ENCODE results near the gene DNM1. TPM values are rescaled to one million over a fixed set of nuclear protein-coding genes. Genes with fewer than 3 reads are reported as not detected.
A peak's percentile ranks its signal among the peaks of the same experiment; 100 is the strongest.

The DNM1 gene
- total and polyA plus RNA-seq, 2 experiments from 2014 or later: 36.0 to 42.0 TPM

DNA sequence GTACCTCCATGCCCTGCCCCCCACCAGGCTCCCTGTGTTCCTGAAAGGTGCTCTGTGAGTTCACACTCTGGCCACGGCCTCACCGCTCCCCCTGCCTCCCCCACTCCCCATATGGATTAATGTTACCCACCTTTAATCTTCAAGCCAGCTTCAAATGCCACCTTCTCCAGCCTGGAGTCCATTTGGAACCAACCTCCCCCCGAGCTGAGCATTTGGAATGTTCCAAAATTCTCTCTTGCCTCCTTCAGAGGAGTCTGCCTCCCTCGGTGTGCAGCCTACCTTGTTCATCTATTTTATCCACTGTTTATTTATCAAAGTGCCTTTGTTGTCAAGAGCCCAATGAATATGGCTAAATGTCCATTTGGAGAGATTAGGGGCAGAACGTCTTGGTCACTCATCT lies 68.3 kb downstream of the DNM1 start:
- Histone ChIP-seq H3K4me1 (ENCODE audit: insufficient read depth) (peaks cover 8% of the 10 kb centered on the region; the same call in 1 of the 2 replicates), H3K9me2 (ENCODE audit: insufficient read depth) (no peaks in the 10 kb centered on the region), H4K20me1 (replicated peaks; ENCODE audit: insufficient read depth) (peaks cover 12% of the 10 kb centered on the region), H3K79me2 (replicated peaks; ENCODE audit: insufficient read depth) (peaks cover 15% of the 10 kb centered on the region), H3K4me3 (no peak overlapping the region), H3K27ac (ENCODE audit: low read depth) (no peak overlapping the region), H3K4me2 (no peak overlapping the region), H2AFZ (no peak overlapping the region), H3K36me3 (ENCODE audit: insufficient read depth) (no peaks in the 10 kb centered on the region), H3F3A (replicated peaks; ENCODE audit: low read depth) (peaks cover 7% of the 10 kb centered on the region; the same call in 1 of the 2 replicates), H3K27me3 (ENCODE audit: insufficient read depth) (no peaks in the 10 kb centered on the region)
- H3K4me1 Mint-ChIP-seq: peaks cover 4% of the 10 kb centered on the region
- H3K9me3 Mint-ChIP-seq: no peaks in the 10 kb centered on the region; the same call in 2 of the 3 replicates
- TF ChIP-seq ZNF114 (CRISPR knock-in tag; IDR thresholded peaks at IDR 0.05) (no peak), CREB1 (CRISPR knock-in tag; IDR thresholded peaks at IDR 0.05; ENCODE audit: low read depth) (no peak), POLR2AphosphoS5 (IDR thresholded peaks at IDR 0.05; ENCODE audit: low read depth) (no peak)
- TF ChIP-seq, protein P1, sequence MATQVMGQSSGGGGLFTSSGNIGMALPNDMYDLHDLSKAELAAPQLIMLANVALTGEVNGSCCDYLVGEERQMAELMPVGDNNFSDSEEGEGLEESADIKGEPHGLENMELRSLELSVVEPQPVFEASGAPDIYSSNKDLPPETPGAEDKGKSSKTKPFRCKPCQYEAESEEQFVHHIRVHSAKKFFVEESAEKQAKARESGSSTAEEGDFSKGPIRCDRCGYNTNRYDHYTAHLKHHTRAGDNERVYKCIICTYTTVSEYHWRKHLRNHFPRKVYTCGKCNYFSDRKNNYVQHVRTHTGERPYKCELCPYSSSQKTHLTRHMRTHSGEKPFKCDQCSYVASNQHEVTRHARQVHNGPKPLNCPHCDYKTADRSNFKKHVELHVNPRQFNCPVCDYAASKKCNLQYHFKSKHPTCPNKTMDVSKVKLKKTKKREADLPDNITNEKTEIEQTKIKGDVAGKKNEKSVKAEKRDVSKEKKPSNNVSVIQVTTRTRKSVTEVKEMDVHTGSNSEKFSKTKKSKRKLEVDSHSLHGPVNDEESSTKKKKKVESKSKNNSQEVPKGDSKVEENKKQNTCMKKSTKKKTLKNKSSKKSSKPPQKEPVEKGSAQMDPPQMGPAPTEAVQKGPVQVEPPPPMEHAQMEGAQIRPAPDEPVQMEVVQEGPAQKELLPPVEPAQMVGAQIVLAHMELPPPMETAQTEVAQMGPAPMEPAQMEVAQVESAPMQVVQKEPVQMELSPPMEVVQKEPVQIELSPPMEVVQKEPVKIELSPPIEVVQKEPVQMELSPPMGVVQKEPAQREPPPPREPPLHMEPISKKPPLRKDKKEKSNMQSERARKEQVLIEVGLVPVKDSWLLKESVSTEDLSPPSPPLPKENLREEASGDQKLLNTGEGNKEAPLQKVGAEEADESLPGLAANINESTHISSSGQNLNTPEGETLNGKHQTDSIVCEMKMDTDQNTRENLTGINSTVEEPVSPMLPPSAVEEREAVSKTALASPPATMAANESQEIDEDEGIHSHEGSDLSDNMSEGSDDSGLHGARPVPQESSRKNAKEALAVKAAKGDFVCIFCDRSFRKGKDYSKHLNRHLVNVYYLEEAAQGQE (IDR thresholded peaks at IDR 0.05; ENCODE audit: unreplicated experiment): no peak
- TF ChIP-seq, protein P2, sequence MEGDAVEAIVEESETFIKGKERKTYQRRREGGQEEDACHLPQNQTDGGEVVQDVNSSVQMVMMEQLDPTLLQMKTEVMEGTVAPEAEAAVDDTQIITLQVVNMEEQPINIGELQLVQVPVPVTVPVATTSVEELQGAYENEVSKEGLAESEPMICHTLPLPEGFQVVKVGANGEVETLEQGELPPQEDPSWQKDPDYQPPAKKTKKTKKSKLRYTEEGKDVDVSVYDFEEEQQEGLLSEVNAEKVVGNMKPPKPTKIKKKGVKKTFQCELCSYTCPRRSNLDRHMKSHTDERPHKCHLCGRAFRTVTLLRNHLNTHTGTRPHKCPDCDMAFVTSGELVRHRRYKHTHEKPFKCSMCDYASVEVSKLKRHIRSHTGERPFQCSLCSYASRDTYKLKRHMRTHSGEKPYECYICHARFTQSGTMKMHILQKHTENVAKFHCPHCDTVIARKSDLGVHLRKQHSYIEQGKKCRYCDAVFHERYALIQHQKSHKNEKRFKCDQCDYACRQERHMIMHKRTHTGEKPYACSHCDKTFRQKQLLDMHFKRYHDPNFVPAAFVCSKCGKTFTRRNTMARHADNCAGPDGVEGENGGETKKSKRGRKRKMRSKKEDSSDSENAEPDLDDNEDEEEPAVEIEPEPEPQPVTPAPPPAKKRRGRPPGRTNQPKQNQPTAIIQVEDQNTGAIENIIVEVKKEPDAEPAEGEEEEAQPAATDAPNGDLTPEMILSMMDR (conservative IDR thresholded peaks at IDR 0.05; ENCODE audit: low read depth in 2 of 2): no peak
- peaks cover 14% of the 10 kb centered on the region for H3K36me3 Mint-ChIP-seq (ENCODE audit: low read depth)
- H3K27me3 Mint-ChIP-seq (ENCODE audit: insufficient read depth, low read depth, poor library complexity): peaks cover 10% of the 10 kb centered on the region
- H3K4me3 Mint-ChIP-seq: no peak overlapping the region
- DNase-seq (ENCODE audit: low spot score): no peak
- no peak for ATAC-seq
- no peak overlapping the region for H3K27ac Mint-ChIP-seq

DNA sequence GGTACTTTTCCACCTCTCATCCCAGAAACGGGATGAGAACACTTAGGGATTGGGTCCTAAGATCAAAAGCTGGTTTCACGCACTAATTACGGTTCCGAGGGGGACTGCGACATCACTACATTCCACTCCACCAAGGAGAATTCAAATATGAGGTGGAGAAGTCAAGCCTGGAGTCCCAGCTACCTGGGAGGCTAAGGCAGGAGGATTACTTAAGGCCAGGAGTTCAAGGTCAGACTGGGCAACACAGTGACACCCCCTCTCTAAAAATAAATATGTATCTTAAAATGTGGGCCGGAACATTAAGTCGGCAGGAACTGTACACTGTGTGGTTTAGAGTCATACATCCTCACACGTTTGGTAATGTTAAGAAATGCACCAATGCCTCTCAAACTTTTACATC lies 71.1 kb downstream of the DNM1 start:
- peaks cover 16% of the 10 kb centered on the region for H3K27me3 Mint-ChIP-seq (ENCODE audit: insufficient read depth, low read depth, poor library complexity)
- no peak overlapping the region for H3K27ac ChIP-seq (ENCODE audit: low read depth)
- H3K4me1 Mint-ChIP-seq: peaks cover 13% of the 10 kb centered on the region
- peaks cover 9% of the 10 kb centered on the region for H3K36me3 Mint-ChIP-seq (ENCODE audit: low read depth)
- ATAC-seq: no peak
- peak overlapping the region; percentile 91 for H3K4me3 Mint-ChIP-seq
- H3K4me3 ChIP-seq: no peak overlapping the region
- H3K27me3 ChIP-seq (ENCODE audit: insufficient read depth): no peaks in the 10 kb centered on the region
- H3K9me2 ChIP-seq (ENCODE audit: insufficient read depth): no peaks in the 10 kb centered on the region
- no peak overlapping the region for H3K27ac Mint-ChIP-seq
- no peaks in the 10 kb centered on the region; the same call in 2 of the 3 replicates for H3K9me3 Mint-ChIP-seq
- peaks cover 12% of the 10 kb centered on the region for H4K20me1 ChIP-seq (replicated peaks; ENCODE audit: insufficient read depth)
- DNase-seq (ENCODE audit: low spot score): no peak
- no peaks in the 10 kb centered on the region; the same call in 1 of the 2 replicates for H3K36me3 ChIP-seq (ENCODE audit: insufficient read depth)
- H3K4me2 ChIP-seq: no peak overlapping the region
- H3K79me2 ChIP-seq (replicated peaks; ENCODE audit: insufficient read depth): peaks cover 21% of the 10 kb centered on the region
- H3K4me1 ChIP-seq (ENCODE audit: insufficient read depth): peaks cover 8% of the 10 kb centered on the region; the same call in 1 of the 2 replicates
- H2AFZ ChIP-seq: no peak overlapping the region
- H3F3A ChIP-seq (replicated peaks; ENCODE audit: low read depth): peaks cover 13% of the 10 kb centered on the region; the same call in 1 of the 2 replicates
- TF ChIP-seq ZNF331 (CRISPR knock-in tag; IDR thresholded peaks at IDR 0.05; ENCODE audit: low read depth): no peak
- no peak for TF ChIP-seq EZH2phosphoT487 (IDR thresholded peaks at IDR 0.05; ENCODE audit: unreplicated experiment)
- no peak for TF ChIP-seq JUNB (IDR thresholded peaks at IDR 0.05; ENCODE audit: unreplicated experiment)
- no peak for TF ChIP-seq NANOG (IDR thresholded peaks at IDR 0.05; ENCODE audit: borderline replicate concordance)
- no peak for TF ChIP-seq CREB1 (CRISPR knock-in tag; IDR thresholded peaks at IDR 0.05; ENCODE audit: low read depth)
- no peak for TF ChIP-seq ZNF114 (CRISPR knock-in tag; IDR thresholded peaks at IDR 0.05)
- TF ChIP-seq, protein P2 (conservative IDR thresholded peaks at IDR 0.05; ENCODE audit: low read depth in 2 of 2): no peak

Measured in GM23338 (cell line).